AG04449 (cell line): ENCODE measurements around the gene GLB1L3.

ENCODE experiments used
- CTCF ChIA-PET: fragments of 350-600 bp; formaldehyde crosslinking; extraction: SDS; loops from one replicate; lab custom pipeline; 2021; ENCODE audit warnings: antibody characterized with exemption; lab: Yijun Ruan, JAX
- POLR2A ChIA-PET: fragments of 400-600, 350-600 bp; formaldehyde crosslinking; extraction: SDS; loops from one replicate; lab custom pipeline; 2020; ENCODE audit warnings: antibody characterized with exemption, inconsistent platforms; lab: Yijun Ruan, JAX
- DNase-seq: peaks from one replicate; pipeline ENCODE4 v3.0.0-alpha.2; 2010; ENCODE audit warnings: low read depth, low spot score
- H3K4me3 ChIP-seq: 2 replicates; pipeline ENCODE4 v1.5.1; 2011; ENCODE audit warnings: low read depth, mild to moderate bottlenecking, control low read depth, low read length
- TF ChIP-seq, protein P1 (sequence below): IDR thresholded peaks from one replicate; pipeline ENCODE4 v1.5.1; 2011; ENCODE audit warnings: mild to moderate bottlenecking, moderate library complexity, low read length, control low read depth, inconsistent platforms; ENCODE audit not compliant: insufficient read depth; ENCODE audit errors: missing control alignments

The GLB1L3 gene

DNA sequence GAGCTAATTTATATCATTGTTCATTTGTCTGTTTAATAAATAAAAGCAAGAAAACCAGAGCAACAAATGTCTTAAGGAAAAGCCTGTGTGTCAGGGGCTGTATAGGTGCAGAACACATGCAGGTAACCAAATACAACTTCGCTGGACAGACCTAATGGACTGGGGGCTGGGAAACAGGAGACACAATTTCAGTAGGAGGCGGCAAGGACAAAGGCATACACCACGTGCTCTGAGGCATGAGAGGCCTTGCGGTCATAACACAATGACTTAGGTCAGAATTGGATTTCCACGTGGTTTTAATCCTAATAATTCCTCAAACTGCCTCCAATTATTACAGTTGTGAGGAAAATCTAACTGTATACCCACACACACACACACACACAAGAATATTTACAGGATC is 8.7 kb upstream of the GLB1L3 start:
- TF ChIP-seq, protein P1, sequence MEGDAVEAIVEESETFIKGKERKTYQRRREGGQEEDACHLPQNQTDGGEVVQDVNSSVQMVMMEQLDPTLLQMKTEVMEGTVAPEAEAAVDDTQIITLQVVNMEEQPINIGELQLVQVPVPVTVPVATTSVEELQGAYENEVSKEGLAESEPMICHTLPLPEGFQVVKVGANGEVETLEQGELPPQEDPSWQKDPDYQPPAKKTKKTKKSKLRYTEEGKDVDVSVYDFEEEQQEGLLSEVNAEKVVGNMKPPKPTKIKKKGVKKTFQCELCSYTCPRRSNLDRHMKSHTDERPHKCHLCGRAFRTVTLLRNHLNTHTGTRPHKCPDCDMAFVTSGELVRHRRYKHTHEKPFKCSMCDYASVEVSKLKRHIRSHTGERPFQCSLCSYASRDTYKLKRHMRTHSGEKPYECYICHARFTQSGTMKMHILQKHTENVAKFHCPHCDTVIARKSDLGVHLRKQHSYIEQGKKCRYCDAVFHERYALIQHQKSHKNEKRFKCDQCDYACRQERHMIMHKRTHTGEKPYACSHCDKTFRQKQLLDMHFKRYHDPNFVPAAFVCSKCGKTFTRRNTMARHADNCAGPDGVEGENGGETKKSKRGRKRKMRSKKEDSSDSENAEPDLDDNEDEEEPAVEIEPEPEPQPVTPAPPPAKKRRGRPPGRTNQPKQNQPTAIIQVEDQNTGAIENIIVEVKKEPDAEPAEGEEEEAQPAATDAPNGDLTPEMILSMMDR: no peak
- POLR2A ChIA-PET: no interaction called here
- CTCF ChIA-PET: no interaction called here
- no peak overlapping the region for H3K4me3 ChIP-seq
- no peak for DNase-seq

DNA sequence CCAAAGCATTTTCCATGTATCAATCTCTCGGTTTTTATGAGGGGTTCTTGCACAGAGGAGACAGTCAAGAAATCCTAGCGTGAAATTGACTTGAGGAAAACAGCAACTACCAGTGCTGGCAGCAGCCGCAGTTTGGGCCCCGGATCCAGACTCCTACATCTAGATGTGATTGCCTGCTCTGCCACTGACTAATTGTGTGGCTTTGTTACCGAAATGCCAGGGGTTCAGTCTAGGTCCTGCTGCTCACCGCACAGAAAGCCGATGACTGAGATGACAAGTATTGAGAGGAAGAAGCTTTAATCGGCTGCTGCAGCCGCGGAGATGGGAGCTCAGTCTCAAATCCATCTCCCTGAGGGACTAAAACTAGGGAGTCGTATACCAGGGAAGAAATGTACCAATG is 8.2 kb upstream of the GLB1L3 start:
- POLR2A ChIA-PET: no interaction called here
- H3K4me3 ChIP-seq: no peak overlapping the region
- TF ChIP-seq, protein P1: no peak
- CTCF ChIA-PET: interaction anchor here (1.5 kb wide), 1 partner anchor 10 kb away, joined by 5 read pairs; no protein-coding TSS in a partner anchor
- DNase-seq: no peak

DNA sequence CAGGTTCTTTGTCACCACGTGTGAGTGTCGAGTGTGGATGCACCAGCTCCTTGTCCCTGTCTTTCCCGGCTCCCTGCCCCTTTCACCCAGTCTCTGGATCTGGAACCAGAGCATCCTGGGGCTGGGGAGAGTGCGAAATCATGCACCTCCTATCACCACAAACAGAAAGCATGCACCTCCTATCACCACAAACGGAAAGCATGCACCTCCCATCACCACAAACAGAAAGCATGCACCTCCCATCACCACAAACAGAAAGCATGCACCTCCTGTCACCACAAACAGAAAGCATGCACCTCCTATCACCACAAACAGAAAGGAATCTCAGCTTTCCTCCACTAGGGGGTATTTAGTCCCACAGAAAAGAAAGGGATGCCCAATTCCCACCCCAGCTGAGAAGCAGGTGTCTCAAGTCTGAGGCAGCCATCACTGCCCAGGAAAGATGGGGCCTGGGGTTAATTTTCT is 5.9 kb upstream of the GLB1L3 start:
- DNase-seq: no peak
- CTCF ChIA-PET: interaction anchor here (1.0 kb wide), 1 partner anchor 9 kb away, joined by 3 read pairs; no protein-coding TSS in a partner anchor
- POLR2A ChIA-PET: no interaction called here

DNA sequence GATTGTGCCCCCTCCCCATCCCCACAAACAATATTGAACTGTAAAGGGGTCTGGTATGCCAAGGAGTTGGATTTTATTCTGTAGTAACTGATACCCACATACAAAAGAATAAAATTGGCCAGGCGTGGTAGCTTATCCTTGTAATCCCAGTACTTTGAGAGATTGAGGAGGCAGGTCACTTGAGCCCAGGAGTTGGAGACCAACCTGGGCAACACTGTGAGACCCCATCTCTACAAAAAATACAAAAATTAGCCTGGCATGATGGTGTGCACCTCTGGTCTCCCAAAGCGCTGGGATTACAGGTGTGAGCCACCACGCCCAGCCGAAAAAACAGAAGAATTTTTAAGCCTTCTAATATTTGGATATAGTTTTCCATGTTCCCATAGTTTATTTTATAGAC is 4.2 kb upstream of the GLB1L3 start:
- DNase-seq: no peak
- H3K4me3 ChIP-seq: no peak overlapping the region
- POLR2A ChIA-PET: no interaction called here
- TF ChIP-seq, protein P1: no peak
- CTCF ChIA-PET: interaction anchor here (2.8 kb wide), 1 partner anchor 10 kb away, joined by 11 read pairs; no protein-coding TSS in a partner anchor

More for the DNA sequence above, 5.9 kb upstream of the GLB1L3 start:
- H3K4me3 ChIP-seq: no peak overlapping the region
- TF ChIP-seq, protein P1: no peak

DNA sequence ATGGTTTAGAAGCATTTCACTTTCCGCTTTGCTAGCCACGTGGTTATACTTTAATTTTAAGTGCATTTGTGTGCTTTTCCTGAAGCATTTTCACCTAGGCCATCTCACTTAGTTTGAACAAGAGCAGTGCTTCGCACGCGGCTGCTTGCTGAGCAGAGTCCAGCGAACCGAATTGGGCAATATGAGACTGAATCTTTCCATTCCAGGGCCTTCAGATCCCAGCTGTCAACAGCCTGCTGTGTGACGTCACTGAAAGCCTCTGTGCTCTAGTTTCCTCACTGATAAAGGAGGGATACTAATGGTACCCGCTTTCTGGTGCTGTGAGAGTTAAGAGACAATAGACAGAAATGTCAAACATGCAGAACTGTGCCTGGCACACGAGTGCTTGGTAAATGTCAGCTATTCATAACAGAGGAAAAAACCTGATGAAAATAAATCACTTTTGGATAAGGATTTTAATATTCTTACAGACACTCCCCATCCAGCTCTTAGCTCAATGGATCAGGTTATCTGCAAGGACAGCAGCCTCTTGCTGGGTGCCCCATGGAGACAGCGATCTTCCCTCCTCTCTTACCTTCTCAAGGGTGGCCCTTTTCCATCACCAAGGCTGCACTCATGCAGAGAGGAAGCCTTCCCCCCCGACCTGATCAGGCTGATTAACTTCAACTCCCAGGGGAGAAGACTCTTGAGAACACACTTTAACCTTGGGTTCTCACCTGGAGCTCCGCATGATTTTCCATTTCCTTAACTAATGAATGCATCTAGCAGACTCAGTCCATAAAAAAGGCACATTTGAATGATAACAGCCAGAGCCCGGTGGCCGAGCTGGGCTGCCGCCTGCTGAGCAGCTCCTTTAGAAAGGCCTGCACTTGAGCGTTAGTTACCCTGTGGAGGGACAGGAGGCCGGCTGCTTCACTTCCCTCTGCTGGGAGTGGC is 3.5 kb upstream of the GLB1L3 start:
- no peak for DNase-seq

More for the DNA sequence above, 3.5 kb upstream of the GLB1L3 start:
- no peak overlapping the region for H3K4me3 ChIP-seq
- ChIA-PET CTCF (interaction anchor here (0.9 to 2.8 kb wide), 3 partner anchors 11 to 18 kb away, joined by 3 to 11 read pairs (median 3); no protein-coding TSS in a partner anchor), POLR2A (no interaction called here)
- TF ChIP-seq, protein P1: no peak
